HCT116 (cell line): ENCODE data around the gene NPTX1. TPM values are rescaled to one million over a fixed set of nuclear protein-coding genes. Genes with fewer than 3 reads are reported as not detected.

Experiments used
- ATAC-seq: fragments of 200-7000 bp; cut with Tn5 transposase; 2 replicates; pipeline ENCODE4 v1.9.1; 2020; ENCODE audit warnings: mild to moderate bottlenecking, moderate library complexity
- BruUV-seq: library from RNA; stranded (reverse); fragments of 400-500 nt; replicated peaks from 2 replicates; lab custom pipeline; 2021; lab: Mats Ljungman, UMichigan
- CTCF ChIA-PET: fragments of 300-600 bp; sonication (Branson Sonifier 250); formaldehyde crosslinking; loops from one replicate; lab custom pipeline; 2021; ENCODE audit warnings: antibody characterized with exemption; lab: Charles Lee
- POLR2A ChIA-PET: fragments of 300-600, 350-600 bp; sonication (Branson Sonifier 250); formaldehyde crosslinking; loops from one replicate; lab custom pipeline; 2021; ENCODE audit warnings: antibody characterized with exemption; lab: Charles Lee
- RAD21 ChIA-PET, 2 experiments: fragments of 300-600 bp; sonication (Branson Sonifier 250); formaldehyde crosslinking; loops; one replicate each; lab custom pipeline; 2023; ENCODE audit warnings: low total read pairs in 2 of 2; ENCODE audit not compliant: uncharacterized antibody in 2 of 2, unreplicated experiment in 2 of 2, low non-redundant PET in 1 of 2; lab: Charles Lee
- DNase-seq: peaks from one replicate; pipeline ENCODE4 v3.0.0-alpha.2; 2010; ENCODE audit warnings: low read depth, low spot score
- H2AFZ ChIP-seq: fragments of 200-600 bp; shearing (Covaris generic), sonication (generic); 2 replicates; pipeline ENCODE4 v1.6.1; 2017; ENCODE audit warnings: low read depth, mixed run types, mixed read lengths, antibody characterized with exemption, low read length; ENCODE audit not compliant: poor library complexity, severe bottlenecking
- H3K27ac ChIP-seq: 2 replicates; pipeline ENCODE4 v1.5.1; 2012; ENCODE audit warnings: low read depth, low read length
- H3K27me3 ChIP-seq: fragments of 200-600 bp; sonication (generic); 2 replicates; pipeline ENCODE4 v1.6.1; 2016; ENCODE audit warnings: mixed run types, low read length, mixed read lengths; ENCODE audit not compliant: insufficient read depth
- H3K36me3 ChIP-seq, 2 experiments: fragments of 200-500 bp in 1 of 2; fragments of 200-600 bp in 1 of 2; sonication (Bioruptor generic) in 1 of 2; sonication (generic) in 1 of 2; 2 replicates each; pipeline versions ENCODE4 v1.5.1 to v1.6.1; 2014 to 2016; ENCODE audit warnings: low read length in 2 of 2, inconsistent platforms in 1 of 2, mixed read lengths in 1 of 2, mixed run types in 1 of 2; ENCODE audit not compliant: insufficient read depth in 2 of 2, control insufficient read depth in 1 of 2
- H3K4me1 ChIP-seq, 2 experiments: fragments of 200-600 bp in 1 of 2; sonication (generic) in 1 of 2; 2 replicates each; pipeline versions ENCODE4 v1.5.1 to v1.6.1; 2012 to 2017; ENCODE audit warnings: low read length in 2 of 2, inconsistent platforms in 1 of 2, mild to moderate bottlenecking in 1 of 2, mixed read lengths in 1 of 2, mixed run types in 1 of 2, moderate library complexity in 1 of 2; ENCODE audit not compliant: insufficient read depth in 2 of 2, control insufficient read depth in 1 of 2
- H3K4me2 ChIP-seq: fragments of 200-600 bp; sonication (generic); 2 replicates; pipeline ENCODE4 v1.6.1; 2017; ENCODE audit warnings: mixed run types, low read length, mixed read lengths
- H3K4me3 ChIP-seq, 2 experiments: fragments of 200-600 bp in 1 of 2; sonication (generic) in 1 of 2; replicated peaks in 1 of 2; 2 replicates each; pipeline ENCODE4 v1.5.1; 2011 to 2016; ENCODE audit warnings: low read length in 2 of 2, control low read depth in 1 of 2, low read depth in 1 of 2, mild to moderate bottlenecking in 1 of 2, mixed read lengths in 1 of 2, mixed run types in 1 of 2
- H3K79me2 ChIP-seq: fragments of 200-600 bp; sonication (generic); 2 replicates; pipeline ENCODE4 v1.6.1; 2017; ENCODE audit warnings: mild to moderate bottlenecking, mixed run types, low read length, moderate library complexity, mixed read lengths; ENCODE audit not compliant: insufficient read depth
- H3K9ac ChIP-seq: fragments of 200-600 bp; sonication (generic); 2 replicates; pipeline ENCODE4 v1.6.1; 2016; ENCODE audit warnings: low read length, mixed read lengths
- H3K9me2 ChIP-seq: fragments of 200-600 bp; sonication (generic), shearing (Covaris generic); 2 replicates; pipeline ENCODE4 v1.6.1; 2017; ENCODE audit warnings: mixed run types, mild to moderate bottlenecking, moderate library complexity; ENCODE audit not compliant: insufficient read depth
- H3K9me3 ChIP-seq, 2 experiments: fragments of 200-500 bp in 1 of 2; fragments of 200-600 bp in 1 of 2; sonication (Bioruptor generic) in 1 of 2; sonication (generic) in 1 of 2; 2 replicates each; pipeline ENCODE4 v1.6.1; 2014 to 2017; ENCODE audit warnings: low read length in 2 of 2, mixed read lengths in 2 of 2, inconsistent platforms in 1 of 2, low read depth in 1 of 2, mild to moderate bottlenecking in 1 of 2, mixed run types in 1 of 2, moderate library complexity in 1 of 2; ENCODE audit not compliant: control insufficient read depth in 1 of 2, insufficient read depth in 1 of 2
- H4K20me1 ChIP-seq: fragments of 200-600 bp; sonication (generic), shearing (Covaris generic); 2 replicates; pipeline ENCODE4 v1.6.1; 2017; ENCODE audit warnings: mixed run types, mild to moderate bottlenecking, moderate library complexity; ENCODE audit not compliant: insufficient read depth
- CBX3 ChIP-seq: IDR thresholded peaks from 2 replicates; pipeline ENCODE4 v1.6.1; 2012; ENCODE audit warnings: low read depth
- CEBPB ChIP-seq: IDR thresholded peaks from 2 replicates; pipeline ENCODE4 v1.6.1; 2012; ENCODE audit warnings: low read depth
- EZH2 ChIP-seq: fragments of 200-600 bp; sonication (generic); IDR thresholded peaks from 2 replicates; pipeline ENCODE4 v1.6.1; 2017; ENCODE audit warnings: antibody characterized with exemption, mixed run types
- EZH2phosphoT487 ChIP-seq: fragments of 200-600 bp; IDR thresholded peaks from 2 replicates; pipeline ENCODE4 v1.6.1; 2018; ENCODE audit warnings: antibody characterized with exemption, borderline replicate concordance
- FOSL1 ChIP-seq: IDR thresholded peaks from 2 replicates; pipeline ENCODE4 v1.6.1; 2012; ENCODE audit warnings: low read depth
- JUND ChIP-seq: IDR thresholded peaks from 2 replicates; pipeline ENCODE4 v1.6.1; 2012
- POLR2A ChIP-seq: IDR thresholded peaks from 2 replicates; pipeline ENCODE4 v1.7.0; 2011; ENCODE audit warnings: borderline replicate concordance; ENCODE audit not compliant: insufficient read depth, insufficient read length; ENCODE audit errors: extremely low read depth
- RAD21 ChIP-seq: IDR thresholded peaks from 2 replicates; pipeline ENCODE4 v1.6.1; 2012; ENCODE audit warnings: low read depth, mild to moderate bottlenecking
- REST ChIP-seq: IDR thresholded peaks from 2 replicates; pipeline ENCODE4 v1.6.1; 2012; ENCODE audit warnings: low read depth
- SIN3A ChIP-seq: IDR thresholded peaks from 2 replicates; pipeline ENCODE4 v1.6.1; 2012; ENCODE audit warnings: low read depth
- SP1 ChIP-seq: IDR thresholded peaks from 2 replicates; pipeline ENCODE4 v1.6.1; 2012; ENCODE audit warnings: low read depth
- SRF ChIP-seq: IDR thresholded peaks from 2 replicates; pipeline ENCODE4 v1.6.1; 2012; ENCODE audit warnings: low read depth
- TCF7L2 ChIP-seq: IDR thresholded peaks from 2 replicates; pipeline ENCODE4 v1.7.0; 2011; ENCODE audit warnings: borderline replicate concordance, inconsistent platforms; ENCODE audit not compliant: insufficient read depth, insufficient read length; ENCODE audit errors: extremely low read depth
- YY1 ChIP-seq: IDR thresholded peaks from 2 replicates; pipeline ENCODE4 v1.6.1; 2011; ENCODE audit warnings: low read length, low read depth, moderate library complexity, mild to moderate bottlenecking; ENCODE audit not compliant: insufficient replicate concordance; ENCODE audit errors: extremely low read depth
- ZBTB33 ChIP-seq: IDR thresholded peaks from 2 replicates; pipeline ENCODE4 v1.6.1; 2011; ENCODE audit warnings: mild to moderate bottlenecking, low read length, moderate library complexity; ENCODE audit not compliant: insufficient replicate concordance; ENCODE audit errors: extremely low read depth
- ZNF274 ChIP-seq: fragments of 200-500 bp; sonication (Bioruptor generic); IDR thresholded peaks from 2 replicates; pipeline ENCODE4 v1.6.1; 2014; ENCODE audit warnings: mild to moderate bottlenecking, low read depth, low read length, inconsistent platforms
- intact Hi-C: fragments of 100-400 bp; cut with micrococcal nuclease; formaldehyde crosslinking; loops from 2 replicates; pipeline ENCODE4 v1.10.0; 2022
- total RNA-seq: library from RNA; stranded (reverse); gene quantifications from one replicate; pipeline ENCODE4 v1.2.1, GENCODE V29; 2021; ENCODE audit not compliant: unreplicated experiment
- TF ChIP-seq, protein P1 (sequence below), 3 experiments: fragments of 200-600 bp in 1 of 3; sonication (generic) in 1 of 3; IDR thresholded peaks in 2 of 3; conservative IDR thresholded peaks in 1 of 3; 2 replicates each; pipeline ENCODE4 v1.5.1; 2012 to 2017; ENCODE audit warnings: low read depth in 2 of 3, low read length in 2 of 3, antibody characterized with exemption in 1 of 3, borderline replicate concordance in 1 of 3, control low read depth in 1 of 3, mild to moderate bottlenecking in 1 of 3, mixed read lengths in 1 of 3, mixed run types in 1 of 3, moderate library complexity in 1 of 3; ENCODE audit not compliant: insufficient read depth in 1 of 3

NPTX1 gene
- total RNA-seq, 1 experiment from 2014 or later = 0.15 TPM

- Histone ChIP-seq H3K4me1 (no peaks in the 10 kb centered on the region), H3K27ac (no peak overlapping the region; the same call in 1 of the 2 replicates), H3K79me2 (no peaks in the 10 kb centered on the region), H3K9ac (no peak overlapping the region), H3K9me2 (no peaks in the 10 kb centered on the region), H2AFZ (no peak overlapping the region), H3K27me3 (no peaks in the 10 kb centered on the region), H4K20me1 (no peaks in the 10 kb centered on the region), H3K4me3 (no peak overlapping the region), H3K9me3 (no peaks in the 10 kb centered on the region), H3K36me3 (no peaks in the 10 kb centered on the region), H3K4me2 (no peak overlapping the region)
- intact Hi-C loops = no loop called here
- DNase-seq = no peak
- no peak for ATAC-seq
- ChIA-PET CTCF (no interaction called here), RAD21 (no interaction called here), POLR2A (interaction anchor here (0.7 to 0.8 kb wide), 2 partner anchors 62 to 187 kb away, joined by 3 read pairs; no protein-coding TSS in a partner anchor)
- TF ChIP-seq ZBTB33 = no peak
- TF ChIP-seq FOSL1 = no peak
- TF ChIP-seq EZH2 = no peak
- TF ChIP-seq CBX3 = no peak
- no peak for TF ChIP-seq REST
- no peak for TF ChIP-seq CEBPB
- TF ChIP-seq, protein P1, sequence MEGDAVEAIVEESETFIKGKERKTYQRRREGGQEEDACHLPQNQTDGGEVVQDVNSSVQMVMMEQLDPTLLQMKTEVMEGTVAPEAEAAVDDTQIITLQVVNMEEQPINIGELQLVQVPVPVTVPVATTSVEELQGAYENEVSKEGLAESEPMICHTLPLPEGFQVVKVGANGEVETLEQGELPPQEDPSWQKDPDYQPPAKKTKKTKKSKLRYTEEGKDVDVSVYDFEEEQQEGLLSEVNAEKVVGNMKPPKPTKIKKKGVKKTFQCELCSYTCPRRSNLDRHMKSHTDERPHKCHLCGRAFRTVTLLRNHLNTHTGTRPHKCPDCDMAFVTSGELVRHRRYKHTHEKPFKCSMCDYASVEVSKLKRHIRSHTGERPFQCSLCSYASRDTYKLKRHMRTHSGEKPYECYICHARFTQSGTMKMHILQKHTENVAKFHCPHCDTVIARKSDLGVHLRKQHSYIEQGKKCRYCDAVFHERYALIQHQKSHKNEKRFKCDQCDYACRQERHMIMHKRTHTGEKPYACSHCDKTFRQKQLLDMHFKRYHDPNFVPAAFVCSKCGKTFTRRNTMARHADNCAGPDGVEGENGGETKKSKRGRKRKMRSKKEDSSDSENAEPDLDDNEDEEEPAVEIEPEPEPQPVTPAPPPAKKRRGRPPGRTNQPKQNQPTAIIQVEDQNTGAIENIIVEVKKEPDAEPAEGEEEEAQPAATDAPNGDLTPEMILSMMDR (IDR thresholded peaks at IDR 0.05 in 2 of 3, conservative IDR thresholded peaks at IDR 0.05 in 1 of 3; ENCODE audit: borderline replicate concordance in 1 of 3, insufficient read depth in 1 of 3, low read depth in 2 of 3, low read length in 2 of 3) = no peak
- no peak for TF ChIP-seq POLR2A
- TF ChIP-seq ZNF274 = no peak
- no peak for TF ChIP-seq EZH2phosphoT487
- no peak for TF ChIP-seq YY1
- no peak for TF ChIP-seq SIN3A
- no peak for TF ChIP-seq RAD21
- no peak for TF ChIP-seq TCF7L2
- no peak for TF ChIP-seq SP1
- TF ChIP-seq JUND = no peak
- no peak for TF ChIP-seq SRF
- BruUV-seq = no TSS peak
Observed at GRCh38 chr17:80516171-80516932, 39.9 kb upstream of the NPTX1 start.
